Tongue (tissue), 2 donors: Measurements from ENCODE around the gene TRAP1. TPM values are rescaled to one million over a fixed set of nuclear protein-coding genes. Genes with fewer than 3 reads are reported as not detected.
A peak's percentile ranks its signal among the peaks of the same experiment; 100 is the strongest.
"Not testable (repeated sequence)": the region's sequence is repeated elsewhere in the genome, so short reads cannot be mapped to it uniquely, and the experiment has no call there.

Source experiments
- DNase-seq: peaks from one replicate; pipeline ENCODE4 v3.0.0-alpha.2; 2015
- total RNA-seq: library from RNA; depleted of rRNA; stranded (reverse); fragments of >200 nt; gene quantifications from one replicate; pipeline ENCODE4 v1.2.3, GENCODE V29; 2014

Gene TRAP1
- total RNA-seq, 1 donor from 2014 or later = 136 TPM

- no peak for DNase-seq
These were observed 44.7 kb downstream of the TRAP1 start for GRCh38 chr16:3672571-3673041.

GRCh38 chr16:3671424-3671823 lies 45.9 kb downstream of the TRAP1 start:
- DNase-seq = no peak

DNA sequence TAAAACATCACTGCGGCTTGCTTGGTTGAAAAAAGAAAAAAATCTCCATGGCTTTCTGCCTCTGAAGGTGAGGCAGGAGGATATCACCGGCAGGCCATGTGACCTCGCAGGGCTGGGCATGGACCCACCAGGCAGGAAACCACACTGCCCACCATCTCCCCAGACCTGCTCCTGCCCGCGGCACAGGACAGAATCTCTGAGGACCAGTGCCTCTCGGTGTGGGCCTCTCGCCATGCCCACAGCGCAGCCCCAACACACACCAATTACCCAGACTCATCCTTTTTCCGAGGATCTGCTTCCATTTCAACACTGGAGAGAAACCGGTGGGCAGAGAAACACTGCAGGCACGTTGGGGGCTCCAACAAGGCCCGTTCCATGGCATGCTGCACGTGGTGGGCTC lies 46.6 kb downstream of the TRAP1 start:
- no peak for DNase-seq

DNA sequence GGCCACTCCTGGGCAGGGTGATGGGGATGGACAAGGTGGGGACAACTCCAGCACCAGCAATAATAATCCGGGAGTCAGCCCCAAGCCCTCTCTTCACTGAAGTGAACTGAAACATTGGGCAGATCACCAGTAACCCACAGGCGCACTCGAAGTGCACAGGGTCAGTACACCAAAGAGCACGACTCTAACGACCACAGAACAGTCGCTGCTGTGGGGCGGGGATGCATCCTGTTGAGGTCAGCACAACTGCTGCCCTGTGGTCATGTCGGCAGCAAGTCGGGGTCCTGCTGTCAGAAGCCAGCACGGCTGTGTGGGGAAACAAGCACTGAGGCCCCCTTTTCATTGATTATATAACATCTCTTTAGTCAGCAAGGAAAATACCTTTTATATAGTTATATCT lies 48.2 kb downstream of the TRAP1 start:
- DNase-seq = no peak

DNA sequence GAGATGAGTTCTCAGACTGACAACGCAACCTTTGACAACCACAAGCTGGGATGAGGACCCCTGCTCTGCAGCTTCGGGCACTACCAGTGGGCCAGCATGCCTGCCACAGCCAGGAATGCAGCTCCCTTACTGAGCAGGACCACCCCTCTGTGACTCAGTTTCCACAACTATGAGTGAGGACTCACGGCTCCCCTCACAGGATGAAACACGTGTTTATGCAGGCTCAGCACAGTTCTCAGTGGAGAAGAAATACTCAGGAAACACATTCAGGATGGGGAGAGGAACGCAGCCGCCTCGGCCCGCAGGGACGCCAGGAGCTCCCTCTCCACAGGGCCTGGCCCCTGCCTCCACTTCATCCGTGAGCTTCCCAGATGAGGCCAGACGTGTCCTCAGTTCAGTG lies 48.7 kb downstream of the TRAP1 start:
- DNase-seq = no peak

GRCh38 chr16:3665508-3665907 lies 51.8 kb downstream of the TRAP1 start:
- no peak for DNase-seq

DNA sequence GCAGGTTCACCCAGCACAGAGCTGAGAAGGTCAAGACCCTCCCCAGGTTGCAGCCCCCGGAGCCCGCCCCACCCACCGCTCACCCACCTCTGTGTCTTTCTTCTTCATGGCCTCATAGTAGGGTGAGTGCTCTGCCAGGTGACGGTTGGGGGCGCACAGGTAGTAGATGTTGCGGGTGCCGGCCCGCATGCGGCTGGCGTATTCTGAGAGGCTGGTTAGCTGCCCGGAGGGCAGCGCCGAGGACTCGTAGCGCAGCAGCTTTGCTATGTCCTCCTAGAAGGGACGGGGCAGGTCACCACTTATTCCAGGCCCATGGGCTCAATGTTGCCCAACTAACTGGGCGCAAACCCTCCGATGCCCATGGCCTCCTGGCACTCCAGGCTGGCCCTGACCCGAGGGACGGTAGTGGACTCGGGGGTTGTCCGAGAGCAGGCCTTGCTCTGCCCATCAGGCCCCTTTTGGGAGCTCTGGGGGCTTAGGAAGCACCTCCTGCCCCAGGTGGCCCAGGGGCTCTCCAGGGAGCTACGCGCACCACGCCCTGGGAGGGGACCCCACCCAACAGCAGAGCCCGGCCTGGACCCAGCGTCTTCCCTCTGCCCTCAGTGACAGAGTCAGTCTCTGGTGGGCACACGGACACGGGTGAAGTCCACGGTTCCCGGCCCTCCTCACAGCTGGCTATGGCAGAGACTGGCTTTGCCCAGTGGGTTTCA lies 53.0 kb downstream of the TRAP1 start:
- no peak for DNase-seq

- DNase-seq = no peak
These were observed 54.7 kb downstream of the TRAP1 start for GRCh38 chr16:3662601-3663000.

GRCh38 chr16:3661922-3662321 lies 55.4 kb downstream of the TRAP1 start:
- DNase-seq = no peak

DNA sequence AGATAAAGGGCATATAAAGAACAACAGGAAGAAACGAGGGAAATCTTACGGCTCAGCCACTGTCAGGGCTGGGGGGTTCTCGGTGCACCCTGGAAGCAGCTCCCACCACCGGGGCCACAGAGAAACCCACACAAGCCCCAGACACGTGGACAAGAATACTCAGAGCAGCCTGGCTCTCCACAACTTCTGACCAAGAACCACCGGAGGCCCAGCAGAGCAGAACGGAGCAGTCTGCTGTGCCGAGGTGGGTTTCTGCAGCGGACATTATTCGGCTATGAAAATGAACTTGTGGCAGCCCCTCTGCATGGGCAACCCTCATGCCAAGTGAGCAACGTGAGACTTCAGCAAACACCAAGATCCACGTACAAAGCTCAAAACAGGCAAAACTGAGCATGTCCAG lies 56.0 kb downstream of the TRAP1 start:
- DNase-seq = no peak

- no peak for DNase-seq
These were observed 58.1 kb downstream of the TRAP1 start for GRCh38 chr16:3659251-3659650.

GRCh38 chr16:3656491-3657468 lies 60.5 kb downstream of the TRAP1 start:
- no peak for DNase-seq

DNA sequence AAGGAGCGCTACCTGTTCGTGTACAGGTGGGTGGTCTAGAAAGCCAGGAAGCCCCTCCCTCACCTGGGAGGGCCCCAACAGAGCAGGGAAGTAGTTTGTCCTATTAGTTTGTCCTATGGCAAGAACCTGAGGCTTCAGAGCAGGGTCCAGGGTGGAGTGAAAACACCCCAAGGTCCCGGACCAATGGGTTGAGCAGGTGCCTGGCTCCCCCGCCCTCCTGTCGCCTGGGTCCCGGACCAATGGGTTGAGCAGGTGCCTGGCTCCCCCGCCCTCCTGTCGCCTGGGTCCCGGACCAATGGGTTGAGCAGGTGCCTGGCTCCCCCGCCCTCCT lies 61.2 kb downstream of the TRAP1 start:
- not testable (repeated sequence) for DNase-seq

DNA sequence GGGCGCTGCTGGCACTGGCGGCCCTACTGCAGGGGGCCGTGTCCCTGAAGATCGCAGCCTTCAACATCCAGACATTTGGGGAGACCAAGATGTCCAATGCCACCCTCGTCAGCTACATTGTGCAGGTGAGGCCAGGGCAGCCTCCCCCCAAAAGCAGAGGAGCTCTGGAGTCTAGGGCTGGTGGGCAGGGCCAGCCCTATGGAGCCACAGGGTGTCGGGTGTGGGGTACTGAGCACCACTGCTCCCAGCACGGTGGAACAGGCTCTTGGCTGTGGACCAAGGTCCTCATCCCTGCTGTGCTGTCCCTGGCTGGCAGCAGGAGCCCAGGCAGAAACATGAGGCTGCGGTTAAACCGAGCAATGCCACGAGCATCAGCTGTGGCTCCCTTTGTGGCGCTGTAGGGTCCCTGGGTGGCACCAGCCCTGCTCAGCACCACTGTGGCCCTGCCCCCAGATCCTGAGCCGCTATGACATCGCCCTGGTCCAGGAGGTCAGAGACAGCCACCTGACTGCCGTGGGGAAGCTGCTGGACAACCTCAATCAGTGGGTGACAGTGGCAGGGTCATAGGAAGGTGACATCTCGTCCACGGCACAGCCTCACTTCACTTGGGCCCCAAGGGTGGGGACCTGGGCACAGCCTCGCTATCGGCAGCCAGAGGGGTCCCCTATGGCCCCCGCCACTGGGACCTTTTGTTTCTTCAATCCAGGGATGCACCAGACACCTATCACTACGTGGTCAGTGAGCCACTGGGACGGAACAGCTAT lies 61.7 kb downstream of the TRAP1 start:
- DNase-seq = no peak

DNA sequence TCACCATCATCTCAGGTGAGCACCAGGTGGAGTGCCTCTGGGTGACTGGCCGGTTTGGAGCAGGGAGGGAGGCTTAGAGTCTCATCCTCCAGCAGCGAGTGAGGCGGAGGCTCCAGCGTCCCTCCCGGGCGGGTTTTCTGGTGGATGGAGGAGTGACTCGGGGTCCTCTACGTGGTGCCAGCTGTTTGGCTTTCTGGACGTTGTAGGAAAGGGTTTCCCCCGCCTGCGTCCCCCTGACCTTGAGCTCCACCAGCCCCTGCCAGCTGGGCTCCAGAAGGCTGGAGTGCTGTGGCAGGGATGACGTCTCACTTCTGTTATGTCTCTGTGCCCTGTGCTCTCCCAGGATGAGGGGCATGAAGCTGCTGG lies 62.3 kb downstream of the TRAP1 start:
- peak; percentile 15 for DNase-seq

- peak; percentile 58 for DNase-seq
These were observed 62.9 kb downstream of the TRAP1 start, which contains the start of gene DNASE1 for GRCh38 chr16:3654249-3654991. TSS of gene DNASE1 (plus strand) at chr16:3654691. CDS start at chr16:3655374, 683 bp downstream.

DNA sequence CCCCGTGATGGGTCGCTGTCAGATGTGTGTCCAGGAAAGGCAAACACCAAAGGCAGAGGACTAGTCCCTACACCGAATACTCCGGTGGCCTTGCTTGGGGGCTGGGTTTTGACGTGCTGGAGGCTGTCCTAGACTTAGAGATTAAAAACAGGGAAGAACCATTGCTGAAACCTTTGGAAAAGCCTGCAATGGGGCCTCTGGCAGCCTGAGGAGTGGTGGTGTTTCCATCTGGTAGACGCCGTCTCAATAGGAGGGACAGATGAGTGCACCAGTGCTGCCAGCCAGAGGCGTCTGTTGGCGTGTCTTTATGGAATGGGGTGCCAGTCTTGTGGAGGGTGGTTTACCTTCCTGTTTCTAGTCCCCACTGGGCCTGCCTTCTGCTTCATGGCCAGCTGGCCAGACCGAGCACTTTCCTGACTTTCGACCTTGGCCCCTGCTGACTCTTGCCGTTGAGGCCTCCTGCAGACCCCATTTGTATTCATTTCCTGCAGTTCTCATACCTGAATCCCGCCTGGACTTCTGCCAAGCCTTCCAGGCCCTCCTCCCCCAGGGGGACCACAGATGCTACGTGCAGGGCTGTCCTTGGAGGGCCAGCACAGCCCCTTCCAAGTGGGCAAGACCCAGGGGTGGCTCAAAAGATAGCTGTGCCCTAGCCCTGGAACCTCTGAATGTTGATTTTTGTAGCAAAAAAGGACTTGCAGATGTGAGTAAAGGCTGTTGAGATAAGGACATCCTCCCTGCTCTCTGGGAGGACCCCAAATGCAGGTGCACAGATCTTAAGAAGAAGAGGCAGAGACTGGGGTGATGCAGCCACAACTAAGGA lies 64.7 kb downstream of the TRAP1 start:
- no peak for DNase-seq

DNA sequence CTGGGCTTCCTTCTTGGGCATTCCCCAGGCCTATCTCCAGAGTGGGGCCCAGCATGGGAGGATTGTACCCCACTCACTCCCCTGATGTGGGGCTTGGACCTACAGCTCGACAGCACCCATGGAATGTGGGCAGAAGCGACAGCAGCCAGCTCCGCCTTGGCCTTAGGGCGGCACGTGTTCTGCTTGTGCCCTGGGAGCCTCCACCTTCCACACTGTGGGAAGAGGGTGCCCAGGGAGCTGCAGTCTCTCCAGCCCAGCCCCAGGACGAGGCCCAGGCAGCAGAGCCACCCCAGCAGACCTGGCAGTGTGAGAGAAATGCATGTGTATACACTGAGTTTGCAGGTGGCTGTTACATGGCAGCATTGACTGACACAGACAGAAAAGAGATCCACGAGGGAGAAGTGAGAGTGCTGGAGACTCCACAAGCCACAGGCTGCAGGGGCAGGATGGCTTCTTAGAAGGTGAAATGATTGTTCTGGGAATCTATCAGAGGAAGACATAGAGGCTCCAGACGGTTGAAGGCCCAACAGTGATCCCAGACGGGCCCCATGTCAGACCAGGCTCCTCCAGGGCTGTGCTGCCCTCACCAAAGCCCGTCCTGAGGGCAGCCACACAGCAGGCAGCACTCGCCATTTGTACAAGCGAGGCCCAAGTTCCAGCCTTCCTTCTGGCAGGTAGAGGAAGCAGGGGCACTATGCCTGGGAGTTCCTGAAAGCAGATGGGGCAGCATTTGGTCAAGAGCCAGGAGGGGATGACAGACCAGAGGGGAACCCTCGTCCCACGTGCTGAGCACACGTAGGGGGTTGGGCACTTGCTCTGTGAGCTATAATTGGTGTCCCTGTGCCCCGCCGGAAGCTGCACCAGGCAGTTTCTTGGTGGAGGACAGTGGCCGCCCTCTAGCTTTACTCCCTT lies 65.6 kb downstream of the TRAP1 start:
- DNase-seq = peak; percentile 11

DNA sequence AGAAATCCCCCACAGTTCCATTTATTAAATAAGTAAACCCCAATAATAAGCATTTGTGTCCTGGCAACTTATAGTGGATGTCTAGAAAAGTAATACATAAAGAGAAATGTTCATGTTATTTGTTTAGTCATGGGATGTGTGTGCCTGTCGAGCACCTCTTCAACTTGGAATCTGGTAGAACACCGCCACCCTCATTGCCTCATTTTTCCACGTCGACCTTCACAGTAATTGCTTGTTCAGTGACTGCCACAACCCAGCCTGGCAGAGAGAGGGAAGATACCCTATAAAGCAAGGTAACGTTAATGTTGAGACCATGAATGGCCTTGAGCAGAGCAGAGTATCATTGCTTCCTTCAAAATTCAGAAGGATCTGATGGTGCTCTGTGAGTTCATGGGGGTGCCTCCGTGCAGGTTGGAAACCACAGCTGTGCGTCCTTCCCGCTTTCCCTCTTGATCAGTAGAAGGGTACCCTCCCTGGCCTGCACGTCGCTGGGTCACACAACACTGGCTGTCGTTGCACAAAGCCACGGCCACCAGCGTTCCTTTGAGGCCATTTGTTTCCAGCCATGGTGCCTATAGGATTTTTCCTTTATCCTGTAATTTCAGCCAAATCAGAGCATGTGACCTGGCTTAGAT lies 66.6 kb downstream of the TRAP1 start:
- DNase-seq = no peak
